GM06990 (cell line): ENCODE measurements around the gene CSNK2B.

Source experiments
- DNase-seq: peaks from one replicate; pipeline ENCODE4 v3.0.0-alpha.2; 2011; ENCODE audit not compliant: insufficient read length; ENCODE audit errors: extremely low read depth
- H3K27me3 ChIP-seq: replicated peaks from 2 replicates; pipeline ENCODE4 v1.6.0; 2011; ENCODE audit warnings: low read length; ENCODE audit not compliant: control insufficient read depth, insufficient read depth
- H3K36me3 ChIP-seq: 2 replicates; pipeline ENCODE4 v1.5.1; 2011; ENCODE audit warnings: low read length; ENCODE audit not compliant: control insufficient read depth, insufficient read depth
- H3K4me3 ChIP-seq: replicated peaks from 2 replicates; pipeline ENCODE4 v1.5.1; 2011; ENCODE audit warnings: low read depth, mild to moderate bottlenecking, control low read depth, low read length
- CTCF ChIP-seq: IDR thresholded peaks from 2 replicates; pipeline ENCODE4 v1.5.1; 2011; ENCODE audit warnings: low read length, control low read depth, mild to moderate bottlenecking, inconsistent platforms; ENCODE audit not compliant: insufficient read depth, poor library complexity, severe bottlenecking

Gene CSNK2B

GRCh38 chr6:31669676-31670075 is 3.8 kb downstream of the CSNK2B start, which contains the start of gene LY6G5B:
Gene LY6G5B, plus strand, starts transcription at chr6:31669976. Its CDS starts 975 bp downstream, at chr6:31670951.
- no peak for TF ChIP-seq CTCF
- Histone ChIP-seq H3K4me3 (no peak within 1 kb of the TSS), H3K27me3 (no peaks in the 10 kb centered on the region), H3K36me3 (peaks cover 32% of the 10 kb centered on the region)
- DNase-seq: no peak

- TF ChIP-seq CTCF: no peak
- DNase-seq: no peak
These were observed 10.5 kb downstream of the CSNK2B start for GRCh38 chr6:31676322-31676903.

GRCh38 chr6:31676904-31677303 is 11.0 kb downstream of the CSNK2B start:
- no peak for TF ChIP-seq CTCF
- H3K4me3 ChIP-seq: no peak overlapping the region
- no peaks in the 10 kb centered on the region for H3K27me3 ChIP-seq
- H3K36me3 ChIP-seq: peaks cover 5% of the 10 kb centered on the region
- no peak for DNase-seq

More at GRCh38 chr6:31676322-31676903, 10.5 kb downstream of the CSNK2B start:
- Histone ChIP-seq H3K4me3 (no peak overlapping the region), H3K36me3 (peaks cover 7% of the 10 kb centered on the region), H3K27me3 (no peaks in the 10 kb centered on the region)

GRCh38 chr6:31677955-31678354 is 12.1 kb downstream of the CSNK2B start:
- TF ChIP-seq CTCF: no peak
- H3K36me3 ChIP-seq: peaks cover 2% of the 10 kb centered on the region; the same call in 1 of the 2 replicates
- H3K4me3 ChIP-seq: no peak overlapping the region
- H3K27me3 ChIP-seq: no peaks in the 10 kb centered on the region
- DNase-seq: no peak

- TF ChIP-seq CTCF: peak; percentile 74
- DNase-seq: peak; percentile 61
- Histone ChIP-seq H3K27me3 (no peaks in the 10 kb centered on the region), H3K36me3 (peaks cover 1% of the 10 kb centered on the region), H3K4me3 (peak within 1 kb of the TSS; percentile 61)
These were observed 14.6 kb downstream of the CSNK2B start, which contains the start of gene LY6G5C for GRCh38 chr6:31680226-31681134. Gene LY6G5C, minus strand, starts transcription at chr6:31681067. Its CDS starts 694 bp downstream, at chr6:31680373.
